Neuron (in vitro differentiated cells): ENCODE measurements around the gene UBE2B.

Source experiments
- H2AFZ ChIP-seq: one replicate; pipeline ENCODE4 v1.6.1; 2013; ENCODE audit warnings: low read depth, mild to moderate bottlenecking, inconsistent platforms, low read length, moderate library complexity
- H3K27me3 ChIP-seq: one replicate; pipeline ENCODE4 v1.6.1; 2013; ENCODE audit warnings: low read length; ENCODE audit not compliant: insufficient read depth
- H3K36me3 ChIP-seq: one replicate; pipeline ENCODE4 v1.6.1; 2013; ENCODE audit warnings: low read length; ENCODE audit not compliant: insufficient read depth
- H3K4me1 ChIP-seq: one replicate; pipeline ENCODE4 v1.6.1; 2013; ENCODE audit warnings: low read length; ENCODE audit not compliant: insufficient read depth
- H3K4me3 ChIP-seq: 2 replicates; pipeline ENCODE4 v1.5.1; 2013; ENCODE audit warnings: mild to moderate bottlenecking, low read length, moderate library complexity
- H3K9me3 ChIP-seq: one replicate; pipeline ENCODE4 v1.6.1; 2013; ENCODE audit warnings: low read length

UBE2B gene

DNA sequence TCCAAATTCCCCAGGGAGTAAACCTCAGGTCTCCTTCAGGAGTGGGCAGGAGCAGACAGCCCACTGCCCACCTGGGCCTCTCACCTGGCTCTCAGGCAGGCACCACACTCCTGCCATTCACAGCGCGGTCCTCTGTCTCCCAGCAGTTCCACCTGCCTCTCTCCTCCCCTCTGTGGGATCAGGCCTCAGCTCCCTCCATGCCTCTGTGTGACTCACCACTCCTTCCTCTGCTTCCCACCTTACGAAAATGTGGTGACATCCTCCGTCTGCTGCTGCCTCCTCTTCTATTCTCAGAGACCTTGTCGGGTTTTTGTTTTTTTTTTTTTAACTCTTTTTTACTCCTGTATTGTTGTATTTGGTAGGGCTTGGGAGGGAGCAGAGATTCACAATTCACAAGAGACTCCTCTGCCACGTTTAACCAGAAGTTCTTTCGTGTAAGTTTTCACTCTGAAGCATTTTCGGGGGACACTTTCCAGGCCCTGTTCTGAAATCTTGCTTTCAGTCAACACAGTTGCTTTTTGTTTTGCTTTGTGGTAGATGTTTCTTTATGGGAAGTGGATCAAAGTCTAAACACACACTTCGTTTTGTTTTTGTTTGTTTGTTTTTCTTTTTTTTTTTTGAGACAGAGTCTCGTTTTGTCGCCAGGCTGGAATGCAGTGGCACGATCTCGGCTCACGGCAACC is 61.4 kb downstream of the UBE2B start:
- H3K9me3 ChIP-seq, result no peaks in the 10 kb centered on the region
- no peaks in the 10 kb centered on the region for H3K36me3 ChIP-seq
- peaks cover 5% of the 10 kb centered on the region for H3K4me1 ChIP-seq
- H2AFZ ChIP-seq, result no peak overlapping the region
- H3K4me3 ChIP-seq, result no peak overlapping the region
- H3K27me3 ChIP-seq, result peaks cover 23% of the 10 kb centered on the region

DNA sequence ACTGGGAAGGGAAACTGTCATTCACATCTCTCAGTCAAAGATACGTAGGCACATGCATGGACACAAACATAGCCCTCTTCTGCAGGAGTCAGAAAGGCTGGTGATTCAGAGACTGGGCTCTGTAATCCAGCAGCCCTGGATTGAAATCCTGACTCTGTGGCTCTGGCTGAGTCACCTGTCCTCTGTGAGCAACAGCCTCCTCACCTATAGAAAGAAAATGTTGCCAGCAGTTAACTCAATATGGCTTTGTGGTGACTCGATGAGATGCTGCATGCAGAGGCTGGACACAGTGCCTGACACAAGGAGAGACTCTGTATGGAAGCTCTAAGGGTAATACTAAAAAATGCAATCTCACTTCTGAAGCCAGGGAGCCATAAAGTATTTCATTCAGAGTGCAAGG is 64.2 kb downstream of the UBE2B start:
- Histone ChIP-seq H2AFZ (no peak overlapping the region), H3K4me1 (peaks cover 5% of the 10 kb centered on the region), H3K9me3 (no peaks in the 10 kb centered on the region), H3K36me3 (no peaks in the 10 kb centered on the region), H3K4me3 (no peak overlapping the region), H3K27me3 (peaks cover 4% of the 10 kb centered on the region)

DNA sequence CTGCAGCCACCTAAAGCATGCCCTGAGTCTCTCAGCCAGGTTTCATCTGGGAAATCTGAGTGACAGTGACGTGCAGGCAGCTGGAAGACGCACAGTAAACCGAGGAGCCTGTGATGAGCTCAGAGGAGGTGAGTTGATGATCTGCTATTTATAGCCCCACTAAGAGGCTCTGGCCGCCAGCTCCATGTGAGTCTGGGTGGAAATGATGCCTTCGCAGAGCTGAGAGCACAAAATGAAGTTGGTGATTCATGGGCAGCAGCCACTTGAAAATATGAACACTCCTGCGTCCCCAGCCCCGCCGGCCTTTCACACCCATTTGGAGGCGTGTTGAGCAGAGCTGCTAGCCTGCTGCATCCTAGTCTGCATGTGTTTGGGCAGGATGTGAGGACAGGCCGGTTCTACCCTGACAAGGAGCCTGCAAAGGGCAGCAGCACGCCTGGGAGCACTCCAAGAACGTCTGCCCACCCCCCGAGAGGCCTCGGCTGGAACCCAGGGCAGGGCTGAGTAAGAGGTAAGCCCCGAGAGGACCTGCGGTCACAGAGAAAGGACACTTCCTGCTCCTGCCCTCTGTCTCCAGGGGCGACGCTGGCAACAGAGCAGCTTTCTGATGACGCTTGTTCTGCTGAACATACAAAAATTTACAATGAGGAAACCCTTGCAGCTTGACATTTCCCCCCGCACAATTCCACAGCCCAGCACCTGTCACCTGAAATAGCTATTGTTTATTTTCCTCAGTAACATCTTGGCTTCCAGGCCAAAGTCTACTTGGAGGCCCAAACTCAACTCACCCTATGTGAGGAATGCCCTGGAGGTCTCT is 65.4 kb downstream of the UBE2B start:
- Histone ChIP-seq H3K27me3 (peaks cover 4% of the 10 kb centered on the region), H3K9me3 (no peaks in the 10 kb centered on the region), H2AFZ (no peak overlapping the region), H3K36me3 (no peaks in the 10 kb centered on the region), H3K4me1 (peaks cover 5% of the 10 kb centered on the region), H3K4me3 (no peak overlapping the region)

DNA sequence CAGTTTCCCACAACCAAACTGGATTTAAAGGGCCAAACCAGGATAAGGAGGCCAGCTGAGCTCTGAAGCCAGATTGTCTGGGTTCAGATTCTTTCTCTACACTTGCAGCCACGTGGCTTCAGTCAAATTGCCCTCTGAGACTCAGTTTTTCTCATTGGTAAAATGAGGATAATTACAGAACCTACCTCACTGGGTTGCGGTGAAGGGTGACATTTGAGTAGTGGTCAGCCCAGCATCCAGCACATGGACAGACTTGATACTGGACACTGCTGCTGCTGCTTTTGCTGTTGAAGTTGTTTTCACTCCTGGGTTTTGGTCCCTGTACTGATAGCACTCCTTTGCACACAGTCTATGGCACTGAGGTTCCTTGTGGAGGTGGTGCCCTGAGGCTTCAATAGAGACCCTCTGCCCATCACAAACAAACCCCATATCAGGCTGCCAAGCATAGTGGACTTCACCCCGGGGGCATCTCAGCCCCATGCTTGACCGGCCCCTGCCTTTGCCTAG is 66.0 kb downstream of the UBE2B start:
- no peak overlapping the region for H3K4me3 ChIP-seq
- H2AFZ ChIP-seq, result no peak overlapping the region
- H3K36me3 ChIP-seq, result no peaks in the 10 kb centered on the region
- peaks cover 5% of the 10 kb centered on the region for H3K4me1 ChIP-seq
- no peaks in the 10 kb centered on the region for H3K9me3 ChIP-seq
- H3K27me3 ChIP-seq, result peaks cover 4% of the 10 kb centered on the region

DNA sequence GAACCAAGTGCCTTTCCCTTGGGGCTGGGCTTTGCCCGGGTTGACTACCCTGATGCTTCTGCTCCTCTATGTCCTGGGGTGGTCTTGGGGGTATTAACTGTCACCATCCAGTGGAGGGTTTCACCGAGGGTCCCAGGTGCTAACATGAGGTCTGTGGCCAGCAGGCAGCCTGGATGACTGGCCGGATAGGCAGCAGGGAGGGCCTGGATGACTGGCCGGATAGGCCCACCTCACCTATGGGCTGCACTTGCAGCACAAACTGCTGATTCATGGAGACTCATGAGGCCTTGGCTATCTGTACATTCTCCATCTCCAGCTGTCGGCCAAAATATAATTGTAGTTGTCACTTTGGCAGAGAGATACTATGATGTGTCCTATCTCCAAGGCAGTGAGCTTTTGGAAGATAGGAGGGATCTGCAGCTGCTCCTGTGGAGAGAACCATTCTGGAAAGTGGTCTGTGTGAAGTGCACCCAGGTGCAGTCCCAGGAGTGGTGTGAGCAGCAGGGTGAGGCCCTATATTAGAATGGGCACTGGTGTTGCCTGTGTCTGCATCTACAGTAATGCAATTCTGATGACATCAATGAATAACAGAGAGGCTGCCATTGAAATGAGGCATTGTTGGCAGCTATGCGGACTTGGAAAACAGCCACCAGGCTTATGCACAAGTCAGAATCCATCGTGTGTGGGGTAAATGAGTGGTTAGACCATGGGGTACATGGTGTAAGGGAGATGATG is 66.6 kb downstream of the UBE2B start:
- Histone ChIP-seq H3K9me3 (no peaks in the 10 kb centered on the region), H3K4me3 (no peak overlapping the region), H3K36me3 (no peaks in the 10 kb centered on the region), H2AFZ (no peak overlapping the region), H3K4me1 (peaks cover 5% of the 10 kb centered on the region), H3K27me3 (peaks cover 4% of the 10 kb centered on the region)

DNA sequence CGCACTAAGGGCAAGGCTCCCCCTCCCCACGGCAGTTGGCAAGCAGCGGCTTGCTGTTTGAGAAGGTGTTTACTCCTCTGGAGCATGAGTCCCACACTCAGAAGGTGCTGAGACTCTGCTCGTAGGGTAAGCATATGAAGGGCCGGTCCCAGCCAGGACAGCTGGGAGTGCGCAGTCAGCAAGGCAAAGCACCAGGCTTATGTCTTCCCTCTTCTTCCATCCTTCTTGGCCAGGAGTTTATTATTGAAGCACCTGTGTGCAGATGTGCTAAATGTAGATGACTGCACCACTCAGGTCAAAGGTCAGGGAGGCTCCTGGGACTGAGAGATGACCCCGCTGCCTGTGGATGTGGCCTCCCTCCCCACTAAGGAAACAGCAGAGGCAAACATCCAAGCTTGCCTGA is 67.4 kb downstream of the UBE2B start:
- peaks cover 4% of the 10 kb centered on the region for H3K27me3 ChIP-seq
- no peak overlapping the region for H2AFZ ChIP-seq
- peaks cover 5% of the 10 kb centered on the region for H3K4me1 ChIP-seq
- no peaks in the 10 kb centered on the region for H3K36me3 ChIP-seq
- no peak overlapping the region for H3K4me3 ChIP-seq
- no peaks in the 10 kb centered on the region for H3K9me3 ChIP-seq

DNA sequence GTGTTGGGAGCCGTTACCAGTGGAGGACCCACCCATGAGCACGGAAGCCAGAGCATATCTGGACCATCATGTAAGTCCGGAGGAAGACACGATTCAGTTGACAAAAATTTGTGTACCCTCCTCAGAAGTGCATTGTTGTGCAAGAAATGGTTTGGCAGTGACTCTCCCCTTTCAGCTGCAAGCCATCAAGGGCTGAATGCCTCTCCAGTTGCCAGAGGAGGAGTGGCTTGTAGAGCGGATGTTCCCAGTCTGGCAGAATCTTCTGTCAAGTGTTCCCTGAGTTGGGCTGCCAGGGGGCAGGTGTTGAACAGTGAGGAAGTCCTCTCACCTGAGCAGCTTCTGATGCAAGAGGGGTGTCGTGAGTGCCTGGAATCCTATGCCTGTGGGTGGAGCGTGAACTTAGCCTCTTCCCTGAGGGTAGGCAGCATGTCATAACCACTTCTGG is 67.9 kb downstream of the UBE2B start:
- Histone ChIP-seq H3K9me3 (no peaks in the 10 kb centered on the region), H2AFZ (no peak overlapping the region), H3K4me3 (no peak overlapping the region), H3K36me3 (no peaks in the 10 kb centered on the region), H3K27me3 (peaks cover 4% of the 10 kb centered on the region), H3K4me1 (peaks cover 5% of the 10 kb centered on the region)

DNA sequence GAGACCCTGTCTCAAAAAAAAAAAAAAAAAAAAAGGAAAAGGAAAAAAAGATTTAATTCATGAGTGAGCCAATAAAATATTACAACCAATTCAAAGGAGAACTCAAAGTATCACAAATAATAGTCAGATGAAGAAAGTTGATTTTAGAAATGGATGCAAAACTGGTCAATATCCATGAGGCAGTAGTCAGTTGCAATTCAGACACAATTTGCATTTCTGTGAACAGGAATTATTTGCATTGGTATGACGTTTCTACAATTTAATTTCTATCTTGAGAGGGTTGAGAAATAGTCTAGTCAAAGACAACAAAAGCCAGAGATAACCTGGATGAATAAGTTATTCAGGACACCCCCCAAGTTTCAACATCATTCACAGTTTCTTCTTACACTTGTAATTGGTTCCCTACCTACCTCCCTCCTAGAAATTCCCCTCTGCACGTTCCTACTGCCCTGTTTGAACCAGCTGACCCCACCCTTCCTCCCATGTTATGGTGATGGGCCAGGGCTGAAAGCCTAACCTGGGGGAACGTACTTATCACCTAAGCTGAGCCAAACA is 68.9 kb downstream of the UBE2B start:
- Histone ChIP-seq H3K9me3 (no peaks in the 10 kb centered on the region), H3K36me3 (no peaks in the 10 kb centered on the region), H3K4me1 (peaks cover 5% of the 10 kb centered on the region), H3K27me3 (peaks cover under 1% of the 10 kb centered on the region), H3K4me3 (no peak overlapping the region), H2AFZ (no peak overlapping the region)
